ENCODE data around the gene SBF2. TPM values are rescaled to one million over a fixed set of nuclear protein-coding genes. Genes with fewer than 3 reads are reported as not detected.

The SBF2 gene
- total RNA-seq, 2 experiments from 2014 or later, result 14.2 to 15.2 TPM

GRCh38 chr11:9774109-9774508, 519.9 kb downstream of the SBF2 start:
- Histone ChIP-seq H3K4me3 (ENCODE audit: low read length) (no peak overlapping the region), H3K36me3 (ENCODE audit: insufficient read depth, low read length) (no peaks in the 10 kb centered on the region), H3K27ac (ENCODE audit: low read depth in 1 of 2, low read length in 2 of 2) (no peak overlapping the region), H3K9me3 (ENCODE audit: control insufficient read depth in 1 of 2, insufficient read depth in 1 of 2, low read length in 2 of 2) (no peaks in the 10 kb centered on the region), H3K4me1 (ENCODE audit: insufficient read depth, low read length) (no peaks in the 10 kb centered on the region), H3K27me3 (ENCODE audit: control insufficient read depth in 1 of 2, insufficient read depth in 2 of 2, low read length in 2 of 2) (no peaks in the 10 kb centered on the region)
- intact Hi-C loops (cut with DNase I, micrococcal nuclease), result no loop called here
- ChIA-PET POLR2A (no interaction called here), CTCF (no interaction called here)
- Mint-ChIP-seq H3K4me1 (ENCODE audit: low read depth) (no peaks in the 10 kb centered on the region), H3K9me3 (no peaks in the 10 kb centered on the region), H3K27me3 (no peaks in the 10 kb centered on the region), H3K27ac (no peak overlapping the region), H3K4me3 (no peak overlapping the region), H3K36me3 (ENCODE audit: low read depth) (no peaks in the 10 kb centered on the region)
- no peak for TF ChIP-seq CTCF (IDR thresholded peaks at IDR 0.05)
- DNase-seq, result no peak
- no peak for ATAC-seq (ENCODE audit: poor library complexity)

GRCh38 chr11:9773524-9773923, 520.5 kb downstream of the SBF2 start:
- H3K27ac Mint-ChIP-seq, result no peak overlapping the region
- DNase-seq, result no peak
- intact Hi-C loops (cut with DNase I, micrococcal nuclease), result no loop called here
- H3K9me3 Mint-ChIP-seq, result no peaks in the 10 kb centered on the region
- Histone ChIP-seq H3K4me1 (ENCODE audit: insufficient read depth, low read length) (no peaks in the 10 kb centered on the region), H3K4me3 (ENCODE audit: low read length) (no peak overlapping the region), H3K9me3 (ENCODE audit: control insufficient read depth in 1 of 2, insufficient read depth in 1 of 2, low read length in 2 of 2) (no peaks in the 10 kb centered on the region), H3K27me3 (ENCODE audit: control insufficient read depth in 1 of 2, insufficient read depth in 2 of 2, low read length in 2 of 2) (no peaks in the 10 kb centered on the region), H3K27ac (ENCODE audit: low read depth in 1 of 2, low read length in 2 of 2) (no peak overlapping the region), H3K36me3 (ENCODE audit: insufficient read depth, low read length) (no peaks in the 10 kb centered on the region)
- H3K36me3 Mint-ChIP-seq (ENCODE audit: low read depth), result no peaks in the 10 kb centered on the region
- CTCF ChIA-PET, result no interaction called here
- no peak overlapping the region for H3K4me3 Mint-ChIP-seq
- POLR2A ChIA-PET, result no interaction called here
- H3K4me1 Mint-ChIP-seq (ENCODE audit: low read depth), result no peaks in the 10 kb centered on the region
- no peak for ATAC-seq (ENCODE audit: poor library complexity)
- TF ChIP-seq CTCF (IDR thresholded peaks at IDR 0.05), result no peak
- no peaks in the 10 kb centered on the region for H3K27me3 Mint-ChIP-seq

GRCh38 chr11:9772218-9772617, 521.8 kb downstream of the SBF2 start:
- no peaks in the 10 kb centered on the region for H3K27me3 ChIP-seq (ENCODE audit: control insufficient read depth in 1 of 2, insufficient read depth in 2 of 2, low read length in 2 of 2)
- H3K4me1 ChIP-seq (ENCODE audit: insufficient read depth, low read length), result no peaks in the 10 kb centered on the region
- no peaks in the 10 kb centered on the region for H3K9me3 ChIP-seq (ENCODE audit: control insufficient read depth in 1 of 2, insufficient read depth in 1 of 2, low read length in 2 of 2)
- ChIA-PET CTCF (no interaction called here), POLR2A (no interaction called here)
- H3K27ac ChIP-seq (ENCODE audit: low read depth in 1 of 2, low read length in 2 of 2), result no peak overlapping the region
- H3K36me3 Mint-ChIP-seq (ENCODE audit: low read depth), result no peaks in the 10 kb centered on the region
- ATAC-seq (ENCODE audit: poor library complexity), result no peak
- no peak overlapping the region for H3K4me3 Mint-ChIP-seq
- no peaks in the 10 kb centered on the region for H3K9me3 Mint-ChIP-seq
- no peaks in the 10 kb centered on the region for H3K4me1 Mint-ChIP-seq (ENCODE audit: low read depth)
- H3K4me3 ChIP-seq (ENCODE audit: low read length), result no peak overlapping the region
- intact Hi-C loops (cut with DNase I, micrococcal nuclease), result no loop called here
- no peak for DNase-seq
- no peak for TF ChIP-seq CTCF (IDR thresholded peaks at IDR 0.05)
- no peaks in the 10 kb centered on the region for H3K36me3 ChIP-seq (ENCODE audit: insufficient read depth, low read length)
- H3K27me3 Mint-ChIP-seq, result no peaks in the 10 kb centered on the region
- H3K27ac Mint-ChIP-seq, result no peak overlapping the region
